Measurements from ENCODE around the gene STS.

STS gene

GRCh38 chrX:7109838-7110793 lies 37.4 kb upstream of the STS start:
- no peak for DNase-seq (ENCODE audit: low read depth)
- TF ChIP-seq CTCF (conservative IDR thresholded peaks at IDR 0.05; ENCODE audit: control insufficient read depth, insufficient read depth, low read depth, low read length) = no peak
- no peak overlapping the region for H3K4me3 ChIP-seq (ENCODE audit: control insufficient read depth, low read depth, low read length)

- peak; percentile 39 for DNase-seq (ENCODE audit: low read depth)
- no peak overlapping the region for H3K4me3 ChIP-seq (ENCODE audit: control insufficient read depth, low read depth, low read length)
- TF ChIP-seq CTCF (conservative IDR thresholded peaks at IDR 0.05; ENCODE audit: control insufficient read depth, insufficient read depth, low read depth, low read length) = no peak
Measured at GRCh38 chrX:7110821-7111276, 36.7 kb upstream of the STS start.

GRCh38 chrX:7111518-7111917 lies 36.0 kb upstream of the STS start:
- no peak overlapping the region for H3K4me3 ChIP-seq (ENCODE audit: control insufficient read depth, low read depth, low read length)
- TF ChIP-seq CTCF (conservative IDR thresholded peaks at IDR 0.05; ENCODE audit: control insufficient read depth, insufficient read depth, low read depth, low read length) = no peak
- DNase-seq (ENCODE audit: low read depth) = no peak

- TF ChIP-seq CTCF (conservative IDR thresholded peaks at IDR 0.05; ENCODE audit: control insufficient read depth, insufficient read depth, low read depth, low read length) = no peak
- H3K4me3 ChIP-seq (ENCODE audit: control insufficient read depth, low read depth, low read length) = no peak overlapping the region
- DNase-seq (ENCODE audit: low read depth) = no peak
Measured at GRCh38 chrX:7112071-7112470, 35.4 kb upstream of the STS start.

GRCh38 chrX:7115557-7115956 lies 32.0 kb upstream of the STS start:
- H3K4me3 ChIP-seq (ENCODE audit: control insufficient read depth, low read depth, low read length) = no peak overlapping the region
- DNase-seq (ENCODE audit: low read depth) = peak; percentile 56
- no peak for TF ChIP-seq CTCF (conservative IDR thresholded peaks at IDR 0.05; ENCODE audit: control insufficient read depth, insufficient read depth, low read depth, low read length)

GRCh38 chrX:7116081-7116480 lies 31.4 kb upstream of the STS start:
- no peak for TF ChIP-seq CTCF (conservative IDR thresholded peaks at IDR 0.05; ENCODE audit: control insufficient read depth, insufficient read depth, low read depth, low read length)
- DNase-seq (ENCODE audit: low read depth) = no peak
- H3K4me3 ChIP-seq (ENCODE audit: control insufficient read depth, low read depth, low read length) = no peak overlapping the region

All from fibroblast of mammary gland (primary cell).